Head of caudate nucleus (tissue), 42 donors: ENCODE data around the gene C22orf15.

Experiments used
- DNase-seq, 42 donors: peaks; one replicate each; pipeline versions ENCODE4 v3.0.0 to v3.0.0-alpha.2; 2020 to 2021; ENCODE audit warnings: mixed read lengths in 7 of 42
- intact Hi-C: fragments of 100-400 bp; cut with DNase I; formaldehyde crosslinking; loops from one replicate; pipeline ENCODE4 v1.15.0; 2022

Gene C22orf15

DNA sequence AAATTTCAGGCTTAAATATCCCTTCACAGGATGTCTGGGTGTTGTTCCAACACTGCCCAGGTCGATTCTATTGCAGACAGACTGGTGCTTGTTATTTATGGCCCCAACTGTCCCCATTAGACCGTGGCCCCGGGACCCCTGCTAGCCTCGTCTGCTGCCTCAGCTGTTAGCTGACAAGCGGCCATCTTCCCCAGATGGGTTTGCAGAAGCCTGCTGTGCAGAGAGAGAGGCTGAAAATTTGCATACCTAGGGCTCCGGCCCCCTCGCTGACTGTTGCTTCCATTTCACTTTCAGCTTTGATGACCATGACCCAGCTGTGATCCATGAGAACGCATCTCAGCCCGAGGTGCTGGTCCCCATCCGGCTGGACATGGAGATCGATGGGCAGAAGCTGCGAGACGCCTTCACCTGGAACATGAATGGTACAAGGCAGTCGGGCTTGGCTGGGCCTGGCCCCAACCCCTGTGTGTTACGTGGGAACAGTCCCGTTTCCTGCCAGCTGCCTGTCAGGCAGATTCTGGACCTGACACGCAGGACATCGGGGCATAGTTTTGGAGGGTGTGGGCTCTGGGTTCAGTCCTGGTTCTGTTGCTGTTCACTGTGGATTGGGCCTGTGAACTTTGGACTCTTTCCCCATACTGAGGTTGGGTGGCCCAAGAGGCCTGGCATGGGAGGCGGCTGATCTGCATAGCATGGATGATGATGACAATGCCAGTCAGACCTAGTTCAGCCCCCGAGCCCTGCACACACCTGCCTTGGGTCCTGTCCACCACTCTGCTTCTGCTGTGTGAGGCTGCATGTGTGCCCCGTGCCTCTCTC lies 40.4 kb downstream of the C22orf15 start:
- no peak for DNase-seq
- intact Hi-C loops: no loop called here

- intact Hi-C loops: no loop called here
- DNase-seq: peak in 2 of 42 donors; percentile 20 to 43
Observed at GRCh38 chr22:23804781-23805291, 42.0 kb downstream of the C22orf15 start.

GRCh38 chr22:23806837-23807236 lies 44.0 kb downstream of the C22orf15 start:
- intact Hi-C loops: no loop called here
- DNase-seq: no peak

DNA sequence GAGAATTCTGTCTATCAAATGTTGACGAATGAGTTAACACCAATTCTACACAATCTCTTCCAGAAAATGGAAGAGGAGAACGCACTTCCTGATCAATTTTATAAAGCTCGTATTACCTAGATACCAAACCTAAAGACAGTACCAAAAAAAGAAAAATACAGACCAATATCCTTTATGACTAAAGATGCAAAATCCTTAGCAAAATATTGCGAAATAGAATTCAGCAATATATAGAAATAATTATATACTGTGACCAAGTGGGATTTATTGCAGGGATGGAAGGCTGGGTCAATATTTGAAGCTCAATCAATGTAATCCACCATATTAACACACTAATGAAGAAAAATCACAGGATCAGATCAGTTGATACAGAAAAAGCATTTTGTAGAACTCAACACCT lies 49.6 kb downstream of the C22orf15 start:
- DNase-seq: no peak

More for the DNA sequence above, 49.6 kb downstream of the C22orf15 start:
- intact Hi-C loops: no loop called here
